GM18505 (cell line): ENCODE results near the gene TNIK.
"Not testable (repeated sequence)": the region's sequence is repeated elsewhere in the genome, so short reads cannot be mapped to it uniquely, and the experiment has no call there.

Source experiments
- ATAC-seq: cut with Tn5 transposase; IDR thresholded peaks from one replicate; pipeline ENCODE4 v1.9.1; 2021; ENCODE audit not compliant: unreplicated experiment
- POLR2A ChIP-seq: IDR thresholded peaks from 4 replicates; pipeline ENCODE4 v1.6.1; 2011; ENCODE audit warnings: borderline replicate concordance; ENCODE audit not compliant: insufficient read depth, insufficient read length; ENCODE audit errors: extremely low read depth

The TNIK gene

GRCh38 chr3:171123915-171124314 is 336.3 kb downstream of the TNIK start:
- TF ChIP-seq POLR2A: no peak
- no peak for ATAC-seq

- TF ChIP-seq POLR2A: no peak
- ATAC-seq: no peak
Measured at GRCh38 chr3:171122861-171123260, 337.3 kb downstream of the TNIK start.

- ATAC-seq: no peak
- no peak for TF ChIP-seq POLR2A
Measured at GRCh38 chr3:171122240-171122639, 338.0 kb downstream of the TNIK start.

- no peak for TF ChIP-seq POLR2A
- no peak for ATAC-seq
Measured at GRCh38 chr3:171121801-171122200, 338.4 kb downstream of the TNIK start.

GRCh38 chr3:171119402-171119801 is 340.8 kb downstream of the TNIK start:
- not testable (repeated sequence) for ATAC-seq

GRCh38 chr3:171118993-171119392 is 341.2 kb downstream of the TNIK start:
- not testable (repeated sequence) for ATAC-seq

- no peak for ATAC-seq
- no peak for TF ChIP-seq POLR2A
Measured at GRCh38 chr3:171116824-171117395, 343.3 kb downstream of the TNIK start.

GRCh38 chr3:171116365-171116764 is 343.8 kb downstream of the TNIK start:
- TF ChIP-seq POLR2A: no peak
- no peak for ATAC-seq

GRCh38 chr3:171115667-171116066 is 344.5 kb downstream of the TNIK start:
- no peak for ATAC-seq

GRCh38 chr3:171113716-171114115 is 346.5 kb downstream of the TNIK start:
- TF ChIP-seq POLR2A: no peak
- no peak for ATAC-seq

More at GRCh38 chr3:171115667-171116066, 344.5 kb downstream of the TNIK start:
- no peak for TF ChIP-seq POLR2A

GRCh38 chr3:171110715-171111114 is 349.5 kb downstream of the TNIK start:
- no peak for ATAC-seq
- TF ChIP-seq POLR2A: no peak

- ATAC-seq: no peak
- no peak for TF ChIP-seq POLR2A
Measured at GRCh38 chr3:171108066-171108465, 352.1 kb downstream of the TNIK start.

- no peak for ATAC-seq
- no peak for TF ChIP-seq POLR2A
Measured at GRCh38 chr3:171103185-171103584, 357.0 kb downstream of the TNIK start.

- ATAC-seq: no peak
Measured at GRCh38 chr3:171101982-171102641, 358.1 kb downstream of the TNIK start.

GRCh38 chr3:171099911-171100310 is 360.3 kb downstream of the TNIK start:
- no peak for TF ChIP-seq POLR2A
- ATAC-seq: no peak

More at GRCh38 chr3:171101982-171102641, 358.1 kb downstream of the TNIK start:
- no peak for TF ChIP-seq POLR2A
